ENCODE measurements around the gene MGAT4A. TPM values are rescaled to one million over a fixed set of nuclear protein-coding genes. Genes with fewer than 3 reads are reported as not detected.

Gene MGAT4A
- total and polyA plus RNA-seq, 9 donors = 3.9 to 14.7 (median 12.6) TPM

DNA sequence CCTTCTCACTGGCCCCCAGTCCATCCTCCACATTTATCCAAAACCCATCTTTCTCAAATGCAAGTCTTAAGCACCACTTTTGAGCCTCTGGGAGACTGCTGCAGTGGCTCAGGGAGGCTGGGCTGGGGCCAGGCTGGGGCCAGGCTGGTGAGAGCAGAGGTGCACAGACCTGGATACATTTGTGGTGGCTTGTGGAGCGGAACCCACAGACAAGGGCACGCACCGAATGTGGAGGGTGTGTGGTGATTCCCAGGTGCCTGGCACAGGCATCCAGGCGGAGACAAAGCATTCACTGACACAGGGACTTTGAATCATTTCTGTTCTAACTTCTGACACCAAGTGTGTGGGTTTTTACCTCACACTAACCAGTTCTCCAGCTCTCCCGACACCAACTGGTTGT lies 42.2 kb upstream of the MGAT4A start:
- Histone ChIP-seq H3K27me3 (no peaks in the 10 kb centered on the region), H3K9me3 (no peaks in the 10 kb centered on the region), H3K4me1 (ENCODE audit: insufficient read depth) (no peaks in the 10 kb centered on the region), H3K4me3 (no peak overlapping the region), H3K27ac (no peak overlapping the region), H3K36me3 (no peaks in the 10 kb centered on the region)
- DNase-seq = no peak
- intact Hi-C loops (cut with DNase I) = no loop called here
- TF ChIP-seq EP300 (IDR thresholded peaks at IDR 0.05) = no peak
- TF ChIP-seq CTCF (IDR thresholded peaks at IDR 0.05) = no peak
- TF ChIP-seq POLR2A (IDR thresholded peaks at IDR 0.05) = no peak
- 95 to 97% (median 96%) methylated on average over 5 of the region's 5 CpGs for WGBS, 3 donors

DNA sequence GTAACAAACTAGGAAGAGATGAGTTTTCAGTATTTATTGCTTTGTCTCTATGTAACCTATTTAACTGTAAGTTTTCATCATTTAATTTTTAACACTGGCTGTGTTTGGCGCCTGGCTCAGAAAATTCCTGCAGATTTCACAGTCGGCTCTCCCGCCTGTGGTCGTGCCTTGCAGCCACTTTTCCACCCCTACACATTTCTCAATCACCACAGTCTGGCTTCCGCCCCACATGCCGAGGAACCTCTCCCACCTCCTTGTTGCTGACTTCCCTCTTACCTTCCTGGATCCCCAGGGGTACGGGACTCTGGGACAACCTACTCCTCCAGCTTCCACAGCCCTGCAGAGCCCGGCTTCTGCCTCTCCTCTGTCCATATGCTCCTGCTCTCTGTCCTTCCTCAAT lies 41.6 kb upstream of the MGAT4A start:
- WGBS, 3 donors = 16 to 20% (median 19%) methylated on average over 8 of the region's 8 CpGs
- TF ChIP-seq EP300 (IDR thresholded peaks at IDR 0.05) (no peak), CTCF (IDR thresholded peaks at IDR 0.05) (no peak), POLR2A (IDR thresholded peaks at IDR 0.05) (no peak)
- no peak overlapping the region for H3K27ac ChIP-seq
- intact Hi-C loops (cut with DNase I) = no loop called here
- H3K4me1 ChIP-seq (ENCODE audit: insufficient read depth) = no peaks in the 10 kb centered on the region
- no peaks in the 10 kb centered on the region for H3K9me3 ChIP-seq
- no peak overlapping the region for H3K4me3 ChIP-seq
- H3K27me3 ChIP-seq = no peaks in the 10 kb centered on the region
- H3K36me3 ChIP-seq = no peaks in the 10 kb centered on the region
- DNase-seq = no peak

GRCh38 chr2:98771721-98772524 lies 41.0 kb upstream of the MGAT4A start:
- Histone ChIP-seq H3K36me3 (no peaks in the 10 kb centered on the region), H3K9me3 (no peaks in the 10 kb centered on the region), H3K4me1 (ENCODE audit: insufficient read depth) (no peaks in the 10 kb centered on the region), H3K27ac (no peak overlapping the region), H3K4me3 (no peak overlapping the region), H3K27me3 (no peaks in the 10 kb centered on the region)
- WGBS, 3 donors = 15 to 28% (median 24%) methylated on average over 17 of the region's 17 CpGs
- DNase-seq = no peak
- intact Hi-C loops (cut with DNase I) = no loop called here
- TF ChIP-seq EP300 (IDR thresholded peaks at IDR 0.05) (no peak), CTCF (IDR thresholded peaks at IDR 0.05) (no peak), POLR2A (IDR thresholded peaks at IDR 0.05) (no peak)

DNA sequence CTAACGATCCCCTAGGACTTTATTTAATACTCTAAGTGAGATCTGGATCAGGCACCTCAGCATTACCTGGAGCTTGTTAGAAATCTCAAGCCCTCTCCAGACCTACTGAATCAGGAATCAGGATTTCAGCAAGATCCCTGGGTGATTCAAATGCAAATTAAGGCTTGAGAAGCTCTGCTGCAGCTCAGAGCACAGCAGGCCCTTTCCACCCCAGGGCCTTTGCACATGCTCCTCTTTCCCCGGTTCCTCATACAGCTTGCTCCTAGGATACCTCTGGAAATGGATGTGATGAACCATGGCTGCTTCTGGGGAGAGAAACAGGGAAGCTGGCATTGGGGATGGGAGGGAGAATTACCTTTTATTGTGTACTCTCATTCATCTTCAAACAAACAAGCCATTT lies 40.3 kb upstream of the MGAT4A start:
- no peaks in the 10 kb centered on the region for H3K27me3 ChIP-seq
- H3K4me1 ChIP-seq (ENCODE audit: insufficient read depth) = no peaks in the 10 kb centered on the region
- no peak overlapping the region for H3K27ac ChIP-seq
- no peak overlapping the region for H3K4me3 ChIP-seq
- intact Hi-C loops (cut with DNase I) = no loop called here
- WGBS, 3 donors = 82 to 90% (median 86%) methylated on average over 2 of the region's 2 CpGs
- H3K36me3 ChIP-seq = no peaks in the 10 kb centered on the region
- no peaks in the 10 kb centered on the region for H3K9me3 ChIP-seq
- no peak for DNase-seq
- TF ChIP-seq EP300 (IDR thresholded peaks at IDR 0.05) (no peak), POLR2A (IDR thresholded peaks at IDR 0.05) (no peak), CTCF (IDR thresholded peaks at IDR 0.05) (no peak)
